Stimulated activated CD8-positive, alpha-beta memory T cell treated with anti-CD3 and anti-CD28 coated beads, Interleukin-2, amount 100 ng/mL, for 1 hour (primary cell): Measurements from ENCODE around the gene PID1.

Experiments
- DNase-seq, 2 donors: peaks; one replicate each; pipeline ENCODE4 v3.0.0-alpha.2; 2020; ENCODE audit warnings: low read depth in 2 of 2

Gene PID1

GRCh38 chr2:229164545-229165249 is 106.4 kb downstream of the PID1 start:
- no peak for DNase-seq

GRCh38 chr2:229163893-229164292 is 107.2 kb downstream of the PID1 start:
- DNase-seq, result no peak

- no peak for DNase-seq
These were observed 109.1 kb downstream of the PID1 start for GRCh38 chr2:229162015-229162414.

GRCh38 chr2:229160984-229161383 is 110.1 kb downstream of the PID1 start:
- DNase-seq, result no peak

- no peak for DNase-seq
These were observed 110.9 kb downstream of the PID1 start for GRCh38 chr2:229160180-229160579.

GRCh38 chr2:229159405-229159804 is 111.7 kb downstream of the PID1 start:
- no peak for DNase-seq

- DNase-seq, result no peak
These were observed 116.7 kb downstream of the PID1 start for GRCh38 chr2:229154381-229154780.

- no peak for DNase-seq
These were observed 117.1 kb downstream of the PID1 start for GRCh38 chr2:229153951-229154350.

- DNase-seq, result no peak
These were observed 117.8 kb downstream of the PID1 start for GRCh38 chr2:229153267-229153666.

GRCh38 chr2:229152674-229153073 is 118.4 kb downstream of the PID1 start:
- DNase-seq, result no peak

- DNase-seq, result no peak
These were observed 120.8 kb downstream of the PID1 start for GRCh38 chr2:229150317-229150716.

GRCh38 chr2:229141424-229142025 is 129.6 kb downstream of the PID1 start:
- no peak for DNase-seq

- no peak for DNase-seq
These were observed 133.4 kb downstream of the PID1 start for GRCh38 chr2:229137639-229138038.

GRCh38 chr2:229137066-229137465 is 134.0 kb downstream of the PID1 start:
- DNase-seq, result no peak

GRCh38 chr2:229133155-229133772 is 137.8 kb downstream of the PID1 start:
- no peak for DNase-seq

GRCh38 chr2:229132236-229132635 is 138.9 kb downstream of the PID1 start:
- DNase-seq, result no peak

GRCh38 chr2:229130522-229130921 is 140.6 kb downstream of the PID1 start:
- no peak for DNase-seq

GRCh38 chr2:229129738-229130371 is 141.2 kb downstream of the PID1 start:
- no peak for DNase-seq

- DNase-seq, result no peak
These were observed 143.6 kb downstream of the PID1 start for GRCh38 chr2:229127471-229127870.

GRCh38 chr2:229126066-229126465 is 145.0 kb downstream of the PID1 start:
- DNase-seq, result no peak

GRCh38 chr2:229124136-229124535 is 147.0 kb downstream of the PID1 start:
- no peak for DNase-seq

- no peak for DNase-seq
These were observed 152.2 kb downstream of the PID1 start for GRCh38 chr2:229118927-229119326.

GRCh38 chr2:229118336-229118735 is 152.8 kb downstream of the PID1 start:
- no peak for DNase-seq
